SJCRH30 (cell line): Measurements from ENCODE around the gene KLHL40. TPM values are rescaled to one million over a fixed set of nuclear protein-coding genes. Genes with fewer than 3 reads are reported as not detected.
A peak's percentile ranks its signal among the peaks of the same experiment; 100 is the strongest.

Experiments used
- DNase-seq, 2 experiments: peaks; one replicate each; pipeline ENCODE4 v3.0.0-alpha.2; 2015 to 2020
- H3K27ac ChIP-seq: fragments of 250-450 bp; sonication (Bioruptor Pico); 2 replicates; pipeline ENCODE4 v1.5.1; 2020; ENCODE audit warnings: mild to moderate bottlenecking, moderate library complexity
- H3K27me3 ChIP-seq: fragments of 250-450 bp; sonication (Bioruptor Pico); 2 replicates; pipeline ENCODE4 v1.5.1; 2020; ENCODE audit warnings: mild to moderate bottlenecking, moderate library complexity
- H3K36me3 ChIP-seq: fragments of 250-450 bp; sonication (Bioruptor Pico); 2 replicates; pipeline ENCODE4 v1.5.1; 2020; ENCODE audit warnings: mild to moderate bottlenecking, moderate library complexity
- H3K4me1 ChIP-seq: fragments of 250-450 bp; sonication (Bioruptor Pico); 2 replicates; pipeline ENCODE4 v1.5.1; 2020; ENCODE audit warnings: mild to moderate bottlenecking, moderate library complexity
- H3K4me3 ChIP-seq: fragments of 250-450 bp; sonication (Bioruptor Pico); 2 replicates; pipeline ENCODE4 v1.5.1; 2020; ENCODE audit warnings: mild to moderate bottlenecking, moderate library complexity
- H3K9me3 ChIP-seq: fragments of 250-450 bp; sonication (Bioruptor Pico); replicated peaks from 2 replicates; pipeline ENCODE4 v1.5.1; 2020; ENCODE audit warnings: mild to moderate bottlenecking, moderate library complexity
- total RNA-seq: library from RNA; depleted of rRNA; stranded (reverse); fragments of >200 nt; shearing (Covaris generic); gene quantifications from 2 replicates; pipeline ENCODE4 v1.2.3, GENCODE V29; 2014

The KLHL40 gene
- total RNA-seq, 1 experiment from 2014 or later, result 0.59 TPM

GRCh38 chr3:42674146-42674545, 11.2 kb upstream of the KLHL40 start:
- Histone ChIP-seq H3K4me1 (no peaks in the 10 kb centered on the region), H3K9me3 (no peaks in the 10 kb centered on the region), H3K4me3 (no peak overlapping the region), H3K36me3 (no peaks in the 10 kb centered on the region), H3K27ac (no peak overlapping the region), H3K27me3 (no peaks in the 10 kb centered on the region)
- DNase-seq, result no peak

- Histone ChIP-seq H3K27ac (no peak overlapping the region), H3K27me3 (no peaks in the 10 kb centered on the region), H3K4me1 (no peaks in the 10 kb centered on the region), H3K4me3 (no peak overlapping the region), H3K36me3 (no peaks in the 10 kb centered on the region), H3K9me3 (no peaks in the 10 kb centered on the region)
- DNase-seq, result no peak
Observed at GRCh38 chr3:42675909-42676308, 9.4 kb upstream of the KLHL40 start.

- Histone ChIP-seq H3K36me3 (no peaks in the 10 kb centered on the region), H3K9me3 (no peaks in the 10 kb centered on the region), H3K4me1 (peaks cover 18% of the 10 kb centered on the region), H3K27ac (no peak overlapping the region), H3K4me3 (no peak overlapping the region), H3K27me3 (no peaks in the 10 kb centered on the region)
- no peak for DNase-seq
Observed at GRCh38 chr3:42678447-42678846, 6.9 kb upstream of the KLHL40 start.

GRCh38 chr3:42680271-42680670, 5.1 kb upstream of the KLHL40 start:
- Histone ChIP-seq H3K4me1 (peaks cover 29% of the 10 kb centered on the region), H3K36me3 (no peaks in the 10 kb centered on the region), H3K27me3 (no peaks in the 10 kb centered on the region), H3K27ac (no peak overlapping the region), H3K4me3 (no peak overlapping the region), H3K9me3 (no peaks in the 10 kb centered on the region)
- DNase-seq, result no peak

- DNase-seq, result no peak
- Histone ChIP-seq H3K4me3 (no peak overlapping the region), H3K27me3 (no peaks in the 10 kb centered on the region), H3K27ac (no peak overlapping the region), H3K36me3 (no peaks in the 10 kb centered on the region), H3K4me1 (peaks cover 33% of the 10 kb centered on the region), H3K9me3 (no peaks in the 10 kb centered on the region)
Observed at GRCh38 chr3:42680806-42681205, 4.5 kb upstream of the KLHL40 start.

- no peaks in the 10 kb centered on the region for H3K9me3 ChIP-seq
- H3K27ac ChIP-seq, result peak overlapping the region; percentile 30; the same call in 1 of the 2 replicates
- H3K4me1 ChIP-seq, result peaks cover 33% of the 10 kb centered on the region
- no peak overlapping the region for H3K4me3 ChIP-seq
- DNase-seq, result peak in 1 of 2 experiments; percentile 31
- H3K27me3 ChIP-seq, result no peaks in the 10 kb centered on the region
- H3K36me3 ChIP-seq, result no peaks in the 10 kb centered on the region
Observed at GRCh38 chr3:42681361-42682038, 3.8 kb upstream of the KLHL40 start.

GRCh38 chr3:42682301-42683070, 2.9 kb upstream of the KLHL40 start:
- peak overlapping the region; percentile 30; the same call in 1 of the 2 replicates for H3K27ac ChIP-seq
- no peaks in the 10 kb centered on the region for H3K36me3 ChIP-seq
- H3K4me3 ChIP-seq, result no peak overlapping the region
- no peaks in the 10 kb centered on the region for H3K9me3 ChIP-seq
- H3K4me1 ChIP-seq, result peaks cover 33% of the 10 kb centered on the region
- H3K27me3 ChIP-seq, result no peaks in the 10 kb centered on the region
- DNase-seq, result peak; percentile 14 to 44

- peak; percentile 81 to 83 for DNase-seq
Observed at GRCh38 chr3:42683875-42684598, 1.3 kb upstream of the KLHL40 start.

GRCh38 chr3:42684632-42685362, 540 bp upstream of the KLHL40 start:
- no peak overlapping the region for H3K4me3 ChIP-seq
- no peaks in the 10 kb centered on the region for H3K9me3 ChIP-seq
- peaks cover 33% of the 10 kb centered on the region for H3K4me1 ChIP-seq
- peak in 1 of 2 experiments; percentile 18 for DNase-seq
- H3K27ac ChIP-seq, result peak overlapping the region; percentile 34
- no peaks in the 10 kb centered on the region for H3K36me3 ChIP-seq
- no peaks in the 10 kb centered on the region for H3K27me3 ChIP-seq

More at GRCh38 chr3:42683875-42684598, 1.3 kb upstream of the KLHL40 start:
- H3K4me3 ChIP-seq, result peak overlapping the region; percentile 20; the same call in 1 of the 2 replicates
- peak overlapping the region; percentile 34; the same call in 1 of the 2 replicates for H3K27ac ChIP-seq
- H3K27me3 ChIP-seq, result no peaks in the 10 kb centered on the region
- H3K4me1 ChIP-seq, result peaks cover 33% of the 10 kb centered on the region
- H3K9me3 ChIP-seq, result no peaks in the 10 kb centered on the region
- H3K36me3 ChIP-seq, result no peaks in the 10 kb centered on the region

GRCh38 chr3:42685891-42686820, 819 bp downstream of the KLHL40 start:
- H3K4me1 ChIP-seq, result peaks cover 33% of the 10 kb centered on the region

GRCh38 chr3:42686832-42687650, 1.7 kb downstream of the KLHL40 start:
- DNase-seq, result no peak
- Histone ChIP-seq H3K9me3 (no peaks in the 10 kb centered on the region), H3K27ac (no peak overlapping the region), H3K36me3 (no peaks in the 10 kb centered on the region), H3K27me3 (no peaks in the 10 kb centered on the region), H3K4me1 (peaks cover 25% of the 10 kb centered on the region), H3K4me3 (no peak overlapping the region)

More at GRCh38 chr3:42685891-42686820, 819 bp downstream of the KLHL40 start:
- Histone ChIP-seq H3K9me3 (no peaks in the 10 kb centered on the region), H3K27me3 (no peaks in the 10 kb centered on the region), H3K27ac (peak overlapping the region; percentile 34; the same call in 1 of the 2 replicates), H3K36me3 (no peaks in the 10 kb centered on the region), H3K4me3 (no peak overlapping the region)
- DNase-seq, result no peak

- peaks cover 19% of the 10 kb centered on the region for H3K4me1 ChIP-seq
- no peaks in the 10 kb centered on the region for H3K9me3 ChIP-seq
- H3K27me3 ChIP-seq, result no peaks in the 10 kb centered on the region
- H3K36me3 ChIP-seq, result no peaks in the 10 kb centered on the region
- no peak overlapping the region for H3K27ac ChIP-seq
- no peak for DNase-seq
- H3K4me3 ChIP-seq, result no peak overlapping the region
Observed at GRCh38 chr3:42688016-42688415, 2.7 kb downstream of the KLHL40 start.
